ENCODE data around the gene THOP1. TPM values are rescaled to one million over a fixed set of nuclear protein-coding genes. Genes with fewer than 3 reads are reported as not detected.

The THOP1 gene
- 54.4 and 181 TPM in 2 replicates for total RNA-seq

DNA sequence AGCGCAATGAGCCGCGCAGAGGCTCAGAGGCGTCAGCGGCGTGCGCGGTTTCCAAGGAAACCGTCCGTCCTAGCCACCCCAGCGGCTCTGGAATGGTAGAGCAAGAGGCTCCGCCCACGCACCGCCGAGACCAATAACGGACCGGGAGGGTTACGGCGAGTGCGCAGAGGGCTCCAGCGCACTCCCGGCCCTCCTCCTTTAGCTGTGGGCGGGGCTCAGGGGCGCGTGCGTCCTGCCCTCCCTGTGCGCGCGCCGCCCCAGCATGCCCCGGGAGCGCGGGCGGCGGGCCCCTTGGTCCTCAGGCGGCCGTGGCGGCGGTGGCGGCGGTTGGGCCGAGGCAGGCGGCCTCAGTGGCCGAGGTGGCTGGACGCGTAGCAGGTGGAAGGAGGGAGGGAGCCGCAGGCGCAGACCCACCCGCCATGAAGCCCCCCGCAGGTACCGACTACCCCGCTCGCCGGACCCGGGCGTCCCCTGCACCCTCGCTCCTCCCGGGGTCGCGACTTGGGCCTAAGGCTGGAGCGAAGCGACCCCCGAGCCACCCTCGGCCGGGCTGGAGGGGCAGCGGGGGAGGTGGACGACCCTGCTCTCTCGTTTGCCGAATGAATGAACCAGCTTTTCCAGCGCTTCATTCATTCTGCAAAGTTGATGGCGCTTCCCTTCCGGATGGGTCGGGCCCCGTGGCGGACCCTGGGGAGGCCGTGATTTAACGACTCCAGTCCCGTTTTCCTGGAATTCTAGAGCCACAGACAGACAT is at the start of gene THOP1:
THOP1 (plus strand) TSS at position 260 of the 754 bp plus-strand sequence; CDS start at position 420, 160 bp downstream.

GRCh38 chr19:2739602-2740313 is 45.5 kb upstream of the THOP1 start, which contains the start of gene SLC39A3:
TSS of gene SLC39A3 (minus strand) at chr19:2740017. CDS start at chr19:2737257, 2,760 bp downstream.

DNA sequence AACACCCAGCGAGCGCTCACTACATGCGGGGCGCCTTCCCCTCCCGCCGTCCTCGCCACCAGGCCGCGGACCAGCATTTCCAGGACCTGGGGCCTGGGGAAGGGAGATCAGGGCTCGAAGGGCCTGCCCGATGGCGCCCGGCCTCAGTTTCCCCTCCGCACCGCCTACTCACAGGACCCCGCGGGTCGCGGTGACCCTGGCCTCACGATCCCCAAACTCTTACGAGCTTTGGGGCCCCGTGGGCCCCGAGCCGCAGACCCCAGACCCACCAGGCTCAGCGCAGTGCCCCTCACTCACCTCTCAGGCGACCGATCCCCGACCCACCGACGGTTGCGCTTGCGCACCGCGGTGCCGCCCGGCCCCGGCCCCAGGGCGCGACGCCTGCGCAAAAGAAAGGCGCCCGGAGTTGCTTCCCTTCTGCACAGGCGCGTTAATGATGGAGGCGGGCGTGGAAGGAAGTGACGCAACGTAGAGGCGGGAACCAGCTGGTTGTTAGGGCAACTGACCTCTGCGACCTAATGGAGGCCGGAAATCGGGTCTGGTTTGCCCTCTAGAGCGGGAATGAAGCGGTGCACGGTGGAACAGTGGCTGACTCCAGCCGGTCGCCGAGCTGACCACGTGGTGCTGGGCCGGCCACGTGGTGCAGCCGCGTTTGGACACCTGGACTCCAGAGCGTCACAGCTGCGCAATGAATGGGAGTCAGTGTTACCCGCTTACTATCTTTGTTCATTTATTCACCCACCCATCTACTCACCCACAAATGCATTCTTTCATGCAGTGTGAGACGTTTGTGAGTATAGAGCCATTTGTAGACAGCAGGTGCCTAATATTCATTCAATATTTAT is 2.1 kb upstream of the THOP1 start, which contains the start of gene SGTA:
SGTA (minus strand) TSS at position 338 of the 845 bp plus-strand sequence. CDS start 14,205 bp downstream, outside the sequence.

DNA sequence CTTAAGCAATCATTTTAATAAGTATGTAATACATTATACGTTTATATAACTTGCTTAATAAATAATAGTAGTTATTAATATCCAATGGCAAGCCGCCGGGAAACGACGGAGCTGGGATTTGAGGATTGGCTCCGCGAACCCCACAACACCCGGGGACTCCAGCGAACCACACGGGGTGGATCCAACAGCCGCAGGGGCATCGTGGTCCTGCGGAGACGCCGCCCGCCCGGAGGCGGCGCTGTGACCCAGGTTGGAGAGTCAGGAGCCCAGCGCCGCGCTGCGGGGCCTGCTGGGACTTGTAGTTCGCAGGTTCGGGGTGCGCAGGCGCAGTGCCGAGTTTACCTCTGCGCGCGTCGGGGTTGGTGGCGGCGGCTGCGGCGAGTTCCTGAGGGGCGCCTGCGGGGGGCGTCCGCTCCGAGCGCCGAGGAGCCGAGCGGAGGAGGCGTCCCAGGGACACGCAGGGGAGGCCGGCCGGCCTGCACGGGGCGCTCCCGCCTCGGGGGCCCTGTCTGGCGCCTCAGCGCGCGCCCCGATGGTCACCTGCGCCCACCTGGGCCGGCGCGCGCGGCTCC is 34.3 kb downstream of the THOP1 start, which contains the start of gene ZNF554:
ZNF554 (plus strand) TSS at position 329 of the 572 bp plus-strand sequence; CDS start at position 533, 204 bp downstream.

DNA sequence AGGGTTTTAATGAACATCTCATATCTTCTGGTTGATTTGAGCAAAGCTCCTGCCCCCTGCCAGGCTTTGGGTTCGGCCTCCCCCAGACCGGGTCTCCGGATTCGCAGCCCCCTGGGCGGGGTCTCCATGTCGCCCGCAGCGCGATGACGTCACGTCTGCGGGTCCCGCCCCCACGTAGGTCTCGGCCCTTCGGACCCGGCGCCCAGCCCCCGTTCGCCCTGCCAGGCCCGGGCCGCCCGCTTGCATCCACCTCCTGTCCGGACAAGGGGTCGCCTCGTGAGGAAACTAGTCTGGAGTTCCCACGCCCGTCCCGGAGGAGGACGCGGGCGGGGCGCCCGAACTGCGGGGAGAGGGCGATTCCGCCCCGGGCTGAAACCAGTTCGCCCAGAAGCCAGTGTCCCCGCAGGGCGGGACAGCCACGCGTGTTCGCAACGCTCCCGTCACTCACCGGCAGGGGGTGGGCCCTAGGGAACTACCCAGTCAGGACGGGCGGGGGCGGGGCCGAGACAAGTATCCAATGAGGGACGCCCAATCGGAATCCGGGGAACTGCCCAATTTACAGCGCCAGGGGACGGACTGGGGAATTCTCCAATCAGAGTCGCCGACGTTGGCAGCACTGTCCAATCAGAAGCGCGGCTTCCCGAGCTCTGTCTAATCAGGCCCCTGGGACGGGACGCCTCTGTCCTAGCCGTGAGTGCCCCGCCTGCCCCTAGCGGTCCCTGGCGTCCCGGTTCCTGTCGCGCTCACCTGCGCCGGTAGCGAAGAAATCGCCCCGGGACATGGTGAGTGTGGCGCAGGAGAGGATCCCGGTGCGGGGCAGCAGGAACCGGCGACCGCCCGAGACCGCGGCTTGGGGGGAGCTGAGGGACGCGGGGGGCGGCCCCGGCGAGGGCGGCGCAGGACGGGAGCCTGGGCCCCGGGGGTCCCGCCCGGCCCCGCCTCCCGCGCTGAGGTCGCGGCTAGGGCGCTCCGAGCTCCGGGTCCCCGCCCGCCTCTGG is 55.8 kb downstream of the THOP1 start, which contains the start of gene ZNF555:
ZNF555 (plus strand) TSS at position 682 of the 998 bp plus-strand sequence; CDS start at position 780, 98 bp downstream.

Other genes starting within 250 kb of the THOP1 start
- under 0.01 and 1.1 TPM in 2 replicates for gene GNG7, start 82.8 kb upstream of the THOP1 start, total RNA-seq
- 2.3 and 7.2 TPM in 2 replicates for gene DIRAS1, start 64.1 kb upstream of the THOP1 start, total RNA-seq
- 38.9 and 51.1 TPM in 2 replicates for gene SLC39A3, start 45.5 kb upstream of the THOP1 start, total RNA-seq
- gene SGTA, start 2.2 kb upstream of the THOP1 start, total RNA-seq, result 76.7 and 92.1 TPM in 2 replicates
- gene ZNF554, start 34.4 kb downstream of the THOP1 start, total RNA-seq, result 0.98 and 2.9 TPM in 2 replicates
- 3.1 and 5.3 TPM in 2 replicates for gene ZNF555, start 56.0 kb downstream of the THOP1 start, total RNA-seq
- 0.16 TPM in 1 of 2 replicates, not detected in the other for gene ZNF556, start 81.8 kb downstream of the THOP1 start, total RNA-seq
- gene ZNF57, start 115.4 kb downstream of the THOP1 start, total RNA-seq, result 3.1 and 3.2 TPM in 2 replicates
- gene ZNF77, start 159.5 kb downstream of the THOP1 start, total RNA-seq, result 1.6 and 4.1 TPM in 2 replicates
- gene TLE6, start 192.1 kb downstream of the THOP1 start, total RNA-seq, result 0.49 and 0.51 TPM in 2 replicates
- 0.16 and 5.6 TPM in 2 replicates for gene TLE2, start 243.8 kb downstream of the THOP1 start, total RNA-seq

Measured in mesangial cell (primary cell).